A673 (cell line): Measurements from ENCODE around the gene TMEM192.
A peak's percentile ranks its signal among the peaks of the same experiment; 100 is the strongest.

Experiments used
- CTCF ChIP-seq: fragments of 300-800, 200-600 bp; sonication (generic); conservative IDR thresholded peaks from 2 replicates; pipeline ENCODE4 v1.5.1; 2017; ENCODE audit warnings: low read depth, mild to moderate bottlenecking, antibody characterized with exemption, low read length, moderate library complexity, mixed read lengths
- EZH2 ChIP-seq: fragments of 200-600 bp; sonication (generic); IDR thresholded peaks from 2 replicates; pipeline ENCODE4 v1.6.1; 2017; ENCODE audit warnings: borderline replicate concordance, low read depth, mild to moderate bottlenecking, mixed read lengths, antibody characterized with exemption, low read length; ENCODE audit not compliant: poor library complexity, severe bottlenecking

DNA sequence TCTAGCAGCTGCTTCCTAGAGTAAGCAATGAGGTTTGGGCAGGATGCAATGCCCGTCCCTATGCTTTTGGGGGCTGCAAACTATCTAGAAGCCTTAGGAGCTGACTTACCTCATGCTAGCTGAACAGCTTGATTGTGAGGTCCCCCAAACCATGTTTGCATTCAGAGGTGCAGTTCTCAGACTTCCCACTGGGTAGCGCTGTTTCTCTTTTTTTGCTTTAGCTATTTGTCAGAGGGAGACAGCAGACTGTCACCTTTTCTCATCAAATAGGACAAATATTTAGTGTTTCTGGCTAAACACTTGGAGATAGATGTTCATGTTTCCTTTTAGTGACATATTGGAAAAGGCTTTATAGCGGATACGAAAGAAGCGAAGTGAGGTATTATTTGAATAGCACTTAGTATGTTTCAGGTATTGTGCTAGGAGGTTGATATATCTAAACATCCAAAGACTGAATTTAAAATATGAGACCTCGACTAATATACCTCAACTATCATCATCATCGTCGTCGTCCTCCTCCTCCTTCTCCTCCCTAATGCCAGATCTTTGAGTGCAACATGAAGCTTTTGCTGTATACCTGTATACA lies 18.7 kb upstream of the TMEM192 start:
- TF ChIP-seq CTCF (peak; percentile 89), EZH2 (no peak)
